Inflammatory macrophage treated with lipopolysaccharide for 4 hours (primary cell): ENCODE measurements around the gene SLC2A5.
A peak's percentile ranks its signal among the peaks of the same experiment; 100 is the strongest.

Experiments
- DNase-seq: peaks from one replicate; pipeline ENCODE4 v3.0.0-alpha.2; 2020

The SLC2A5 gene

GRCh38 chr1:9069326-9070100 lies at the start of gene SLC2A5:
Gene SLC2A5, minus strand, starts transcription at chr1:9069635. Its CDS starts 99 bp downstream, at chr1:9069536.
- peak; percentile 92 for DNase-seq

- DNase-seq = no peak
Measured at GRCh38 chr1:9118186-9118585, 48.8 kb upstream of the SLC2A5 start.

- DNase-seq = peak; percentile 49
Measured at GRCh38 chr1:9115351-9116205, 46.1 kb upstream of the SLC2A5 start.

GRCh38 chr1:9112961-9113880 lies 43.8 kb upstream of the SLC2A5 start:
- DNase-seq = no peak

- no peak for DNase-seq
Measured at GRCh38 chr1:9111957-9112356, 42.5 kb upstream of the SLC2A5 start.

- no peak for DNase-seq
Measured at GRCh38 chr1:9111357-9111691, 41.9 kb upstream of the SLC2A5 start.

GRCh38 chr1:9110669-9111356 lies 41.4 kb upstream of the SLC2A5 start:
- DNase-seq = peak; percentile 84

- no peak for DNase-seq
Measured at GRCh38 chr1:9108056-9108665, 38.7 kb upstream of the SLC2A5 start.

GRCh38 chr1:9107136-9107535 lies 37.7 kb upstream of the SLC2A5 start:
- DNase-seq = no peak

GRCh38 chr1:9106286-9106685 lies 36.9 kb upstream of the SLC2A5 start:
- no peak for DNase-seq

- DNase-seq = no peak
Measured at GRCh38 chr1:9105336-9105867, 36.0 kb upstream of the SLC2A5 start.

- peak; percentile 64 for DNase-seq
Measured at GRCh38 chr1:9101510-9102146, 32.2 kb upstream of the SLC2A5 start.

- DNase-seq = no peak
Measured at GRCh38 chr1:9100471-9101043, 31.1 kb upstream of the SLC2A5 start.

- DNase-seq = no peak
Measured at GRCh38 chr1:9099555-9099954, 30.1 kb upstream of the SLC2A5 start.

- no peak for DNase-seq
Measured at GRCh38 chr1:9097947-9098705, 28.7 kb upstream of the SLC2A5 start.

GRCh38 chr1:9095818-9096217 lies 26.4 kb upstream of the SLC2A5 start:
- DNase-seq = no peak

- peak; percentile 38 for DNase-seq
Measured at GRCh38 chr1:9093996-9094595, 24.7 kb upstream of the SLC2A5 start.

- DNase-seq = no peak
Measured at GRCh38 chr1:9093581-9093980, 24.1 kb upstream of the SLC2A5 start.

GRCh38 chr1:9093091-9093490 lies 23.7 kb upstream of the SLC2A5 start:
- DNase-seq = peak; percentile 51

GRCh38 chr1:9088807-9089206 lies 19.4 kb upstream of the SLC2A5 start:
- no peak for DNase-seq
